ENCODE measurements around the gene GTF2IRD1.

GTF2IRD1 gene

GRCh38 chr7:74619235-74619860, 165.6 kb downstream of the GTF2IRD1 start:
- Histone ChIP-seq H3K4me3 (ENCODE audit: low read depth, low read length) (no peak overlapping the region), H3K27ac (peak overlapping the region; percentile 71)

DNA sequence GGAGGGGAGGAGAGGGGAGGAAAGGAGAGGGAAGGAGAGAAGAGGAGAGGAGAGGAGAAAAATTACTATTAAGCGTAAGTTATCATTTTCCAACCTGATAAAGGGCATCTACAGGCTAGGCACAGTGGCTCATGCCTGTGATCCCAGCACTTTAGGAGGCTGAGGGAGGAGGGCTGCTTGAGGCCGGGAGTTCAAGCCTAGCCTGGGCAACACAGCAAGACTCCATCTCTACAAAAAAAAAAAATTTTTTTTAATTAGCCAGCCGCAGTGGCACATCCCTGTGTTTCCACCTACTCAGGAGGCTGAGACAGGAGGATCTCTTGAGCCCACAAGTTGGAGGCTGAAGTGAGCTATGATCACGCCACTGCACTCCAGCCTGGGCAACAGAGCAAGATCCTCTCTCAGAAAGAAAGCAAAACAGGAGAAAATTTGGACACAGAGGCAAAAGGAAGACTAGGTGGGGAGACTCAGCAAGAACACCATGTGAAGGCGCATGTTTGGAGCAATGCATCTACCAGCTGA, 168.6 kb downstream of the GTF2IRD1 start:
- DNase-seq = no peak
- no peaks in the 10 kb centered on the region for H3K27me3 ChIP-seq (ENCODE audit: insufficient read depth, low read depth, severe bottlenecking)
- H3K9me3 ChIP-seq (ENCODE audit: severe bottlenecking) = no peaks in the 10 kb centered on the region
- TF ChIP-seq, protein P1, sequence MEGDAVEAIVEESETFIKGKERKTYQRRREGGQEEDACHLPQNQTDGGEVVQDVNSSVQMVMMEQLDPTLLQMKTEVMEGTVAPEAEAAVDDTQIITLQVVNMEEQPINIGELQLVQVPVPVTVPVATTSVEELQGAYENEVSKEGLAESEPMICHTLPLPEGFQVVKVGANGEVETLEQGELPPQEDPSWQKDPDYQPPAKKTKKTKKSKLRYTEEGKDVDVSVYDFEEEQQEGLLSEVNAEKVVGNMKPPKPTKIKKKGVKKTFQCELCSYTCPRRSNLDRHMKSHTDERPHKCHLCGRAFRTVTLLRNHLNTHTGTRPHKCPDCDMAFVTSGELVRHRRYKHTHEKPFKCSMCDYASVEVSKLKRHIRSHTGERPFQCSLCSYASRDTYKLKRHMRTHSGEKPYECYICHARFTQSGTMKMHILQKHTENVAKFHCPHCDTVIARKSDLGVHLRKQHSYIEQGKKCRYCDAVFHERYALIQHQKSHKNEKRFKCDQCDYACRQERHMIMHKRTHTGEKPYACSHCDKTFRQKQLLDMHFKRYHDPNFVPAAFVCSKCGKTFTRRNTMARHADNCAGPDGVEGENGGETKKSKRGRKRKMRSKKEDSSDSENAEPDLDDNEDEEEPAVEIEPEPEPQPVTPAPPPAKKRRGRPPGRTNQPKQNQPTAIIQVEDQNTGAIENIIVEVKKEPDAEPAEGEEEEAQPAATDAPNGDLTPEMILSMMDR (IDR thresholded peaks at IDR 0.05; ENCODE audit: low read depth, low read length) = no peak
- H3K36me3 ChIP-seq = no peaks in the 10 kb centered on the region
- H3K27ac ChIP-seq = no peak overlapping the region
- no peak overlapping the region for H3K4me3 ChIP-seq (ENCODE audit: low read depth, low read length)

More at GRCh38 chr7:74619235-74619860, 165.6 kb downstream of the GTF2IRD1 start:
- H3K9me3 ChIP-seq (ENCODE audit: severe bottlenecking) = no peaks in the 10 kb centered on the region
- H3K36me3 ChIP-seq = no peaks in the 10 kb centered on the region
- peak; percentile 77 for DNase-seq
- TF ChIP-seq, protein P1 (IDR thresholded peaks at IDR 0.05; ENCODE audit: low read depth, low read length) = no peak
- no peaks in the 10 kb centered on the region for H3K27me3 ChIP-seq (ENCODE audit: insufficient read depth, low read depth, severe bottlenecking)

GRCh38 chr7:74623135-74623534, 169.4 kb downstream of the GTF2IRD1 start:
- Histone ChIP-seq H3K4me3 (ENCODE audit: low read depth, low read length) (no peak overlapping the region), H3K36me3 (no peaks in the 10 kb centered on the region), H3K27ac (no peak overlapping the region), H3K27me3 (ENCODE audit: insufficient read depth, low read depth, severe bottlenecking) (no peaks in the 10 kb centered on the region), H3K9me3 (ENCODE audit: severe bottlenecking) (no peaks in the 10 kb centered on the region)
- no peak for DNase-seq
- TF ChIP-seq, protein P1 (IDR thresholded peaks at IDR 0.05; ENCODE audit: low read depth, low read length) = no peak

- Histone ChIP-seq H3K4me3 (ENCODE audit: low read depth, low read length) (no peak overlapping the region), H3K27me3 (ENCODE audit: insufficient read depth, low read depth, severe bottlenecking) (no peaks in the 10 kb centered on the region), H3K27ac (no peak overlapping the region), H3K9me3 (ENCODE audit: severe bottlenecking) (no peaks in the 10 kb centered on the region), H3K36me3 (no peaks in the 10 kb centered on the region)
- no peak for DNase-seq
- TF ChIP-seq, protein P1 (IDR thresholded peaks at IDR 0.05; ENCODE audit: low read depth, low read length) = no peak
Measured at GRCh38 chr7:74625446-74625845, 171.7 kb downstream of the GTF2IRD1 start.

DNA sequence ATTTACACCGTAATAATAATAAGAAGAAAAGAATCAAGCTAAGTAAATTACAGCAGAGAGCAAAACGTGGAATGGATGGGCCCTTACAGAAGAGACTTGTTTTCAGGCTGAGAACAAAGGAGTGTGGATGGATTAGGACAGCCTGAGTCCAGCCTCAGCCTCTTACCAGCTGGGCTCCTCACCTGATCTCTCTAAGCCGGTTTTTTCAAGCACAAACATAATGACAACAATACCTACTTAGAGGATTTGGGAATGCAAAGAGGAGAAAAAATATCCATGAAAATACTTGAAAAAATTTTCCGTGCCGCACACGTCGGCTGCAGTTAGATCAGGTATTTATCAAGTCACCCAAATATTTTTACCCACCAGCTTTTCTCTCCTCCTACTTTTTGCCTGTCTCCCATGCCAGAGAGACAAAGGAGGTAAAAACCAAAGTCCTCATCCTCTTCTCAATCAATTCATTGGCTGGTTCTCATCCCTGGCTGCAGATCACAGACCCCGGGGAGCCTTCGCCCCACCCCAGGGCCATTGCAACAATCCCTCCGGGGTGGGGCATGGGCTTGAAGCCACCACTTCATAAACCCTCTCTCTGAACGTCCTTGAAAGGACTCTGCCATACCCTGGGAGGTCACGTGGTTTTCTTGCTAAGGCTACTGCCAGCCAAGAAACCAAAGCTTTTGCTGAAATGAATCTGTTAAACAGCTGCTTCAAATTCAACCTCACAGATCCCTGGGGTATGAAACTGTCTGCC, 174.1 kb downstream of the GTF2IRD1 start:
- Histone ChIP-seq H3K4me3 (ENCODE audit: low read depth, low read length) (peak overlapping the region; percentile 34), H3K36me3 (no peaks in the 10 kb centered on the region), H3K27ac (peak overlapping the region; percentile 92), H3K9me3 (ENCODE audit: severe bottlenecking) (no peaks in the 10 kb centered on the region), H3K27me3 (ENCODE audit: insufficient read depth, low read depth, severe bottlenecking) (no peaks in the 10 kb centered on the region)
- TF ChIP-seq, protein P1 (IDR thresholded peaks at IDR 0.05; ENCODE audit: low read depth, low read length) = no peak
- DNase-seq = peak; percentile 95

Measured in WERI-Rb-1 (cell line).